ENCODE data around the gene MORN5.

- TF ChIP-seq, protein P1, sequence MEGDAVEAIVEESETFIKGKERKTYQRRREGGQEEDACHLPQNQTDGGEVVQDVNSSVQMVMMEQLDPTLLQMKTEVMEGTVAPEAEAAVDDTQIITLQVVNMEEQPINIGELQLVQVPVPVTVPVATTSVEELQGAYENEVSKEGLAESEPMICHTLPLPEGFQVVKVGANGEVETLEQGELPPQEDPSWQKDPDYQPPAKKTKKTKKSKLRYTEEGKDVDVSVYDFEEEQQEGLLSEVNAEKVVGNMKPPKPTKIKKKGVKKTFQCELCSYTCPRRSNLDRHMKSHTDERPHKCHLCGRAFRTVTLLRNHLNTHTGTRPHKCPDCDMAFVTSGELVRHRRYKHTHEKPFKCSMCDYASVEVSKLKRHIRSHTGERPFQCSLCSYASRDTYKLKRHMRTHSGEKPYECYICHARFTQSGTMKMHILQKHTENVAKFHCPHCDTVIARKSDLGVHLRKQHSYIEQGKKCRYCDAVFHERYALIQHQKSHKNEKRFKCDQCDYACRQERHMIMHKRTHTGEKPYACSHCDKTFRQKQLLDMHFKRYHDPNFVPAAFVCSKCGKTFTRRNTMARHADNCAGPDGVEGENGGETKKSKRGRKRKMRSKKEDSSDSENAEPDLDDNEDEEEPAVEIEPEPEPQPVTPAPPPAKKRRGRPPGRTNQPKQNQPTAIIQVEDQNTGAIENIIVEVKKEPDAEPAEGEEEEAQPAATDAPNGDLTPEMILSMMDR (IDR thresholded peaks at IDR 0.05) = no peak
- no peak for TF ChIP-seq EZH2 (IDR thresholded peaks at IDR 0.05; ENCODE audit: borderline replicate concordance, insufficient read depth, low read depth, low read length, poor library complexity, severe bottlenecking)
These were observed 63.7 kb downstream of the MORN5 start for GRCh38 chr9:122223435-122223834.
